Chondrocyte (in vitro differentiated cells): ENCODE measurements around the gene ARHGAP29. TPM values are rescaled to one million over a fixed set of nuclear protein-coding genes. Genes with fewer than 3 reads are reported as not detected.

Source experiments
- DNase-seq: peaks from one replicate; pipeline ENCODE4 v3.0.0; 2021; ENCODE audit warnings: mixed read lengths, low spot score
- H3K27ac Mint-ChIP-seq: one replicate; pipeline ENCODE4 v1.8.0; 2021; ENCODE audit warnings: mild to moderate bottlenecking, moderate library complexity, mixed read lengths; ENCODE audit not compliant: unreplicated experiment
- H3K27me3 Mint-ChIP-seq: 2 replicates; pipeline ENCODE4 v1.8.0; 2021; ENCODE audit warnings: low read depth, mixed read lengths
- H3K36me3 Mint-ChIP-seq: 2 replicates; pipeline ENCODE4 v1.8.0; 2021; ENCODE audit warnings: low read depth, mixed read lengths
- H3K4me1 Mint-ChIP-seq: 2 replicates; pipeline ENCODE4 v1.8.0; 2021; ENCODE audit warnings: low read depth, mild to moderate bottlenecking, mixed read lengths
- H3K4me3 Mint-ChIP-seq: one replicate; pipeline ENCODE4 v1.8.0; 2021; ENCODE audit warnings: mild to moderate bottlenecking, moderate library complexity, mixed read lengths; ENCODE audit not compliant: unreplicated experiment
- H3K9me3 Mint-ChIP-seq: 2 replicates; pipeline ENCODE4 v1.8.0; 2021; ENCODE audit warnings: low read depth, mixed read lengths
- total RNA-seq: library from RNA; stranded (reverse); gene quantifications from 3 replicates; pipeline ENCODE4 v1.2.1, GENCODE V29; 2021
- TF ChIP-seq, protein P1 (sequence below): fragments of 200-600 bp; sonication (generic); IDR thresholded peaks from 2 replicates; pipeline ENCODE4 v1.5.0; 2021; ENCODE audit warnings: antibody characterized with exemption, mild to moderate bottlenecking, moderate library complexity

The ARHGAP29 gene
- total RNA-seq, 1 donor from 2014 or later: 44.7 TPM

GRCh38 chr1:94209425-94209824 lies 28.0 kb downstream of the ARHGAP29 start:
- no peak overlapping the region for H3K4me3 Mint-ChIP-seq

GRCh38 chr1:94207695-94208094 lies 29.7 kb downstream of the ARHGAP29 start:
- TF ChIP-seq, protein P1, sequence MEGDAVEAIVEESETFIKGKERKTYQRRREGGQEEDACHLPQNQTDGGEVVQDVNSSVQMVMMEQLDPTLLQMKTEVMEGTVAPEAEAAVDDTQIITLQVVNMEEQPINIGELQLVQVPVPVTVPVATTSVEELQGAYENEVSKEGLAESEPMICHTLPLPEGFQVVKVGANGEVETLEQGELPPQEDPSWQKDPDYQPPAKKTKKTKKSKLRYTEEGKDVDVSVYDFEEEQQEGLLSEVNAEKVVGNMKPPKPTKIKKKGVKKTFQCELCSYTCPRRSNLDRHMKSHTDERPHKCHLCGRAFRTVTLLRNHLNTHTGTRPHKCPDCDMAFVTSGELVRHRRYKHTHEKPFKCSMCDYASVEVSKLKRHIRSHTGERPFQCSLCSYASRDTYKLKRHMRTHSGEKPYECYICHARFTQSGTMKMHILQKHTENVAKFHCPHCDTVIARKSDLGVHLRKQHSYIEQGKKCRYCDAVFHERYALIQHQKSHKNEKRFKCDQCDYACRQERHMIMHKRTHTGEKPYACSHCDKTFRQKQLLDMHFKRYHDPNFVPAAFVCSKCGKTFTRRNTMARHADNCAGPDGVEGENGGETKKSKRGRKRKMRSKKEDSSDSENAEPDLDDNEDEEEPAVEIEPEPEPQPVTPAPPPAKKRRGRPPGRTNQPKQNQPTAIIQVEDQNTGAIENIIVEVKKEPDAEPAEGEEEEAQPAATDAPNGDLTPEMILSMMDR: no peak
- no peak for DNase-seq

More at GRCh38 chr1:94209425-94209824, 28.0 kb downstream of the ARHGAP29 start:
- TF ChIP-seq, protein P1: no peak
- Mint-ChIP-seq H3K4me1 (peaks cover 15% of the 10 kb centered on the region), H3K9me3 (peaks cover 4% of the 10 kb centered on the region), H3K27ac (no peak overlapping the region), H3K27me3 (no peaks in the 10 kb centered on the region), H3K36me3 (peaks cover 18% of the 10 kb centered on the region)
- DNase-seq: no peak

GRCh38 chr1:94205639-94206038 lies 31.7 kb downstream of the ARHGAP29 start:
- no peak for DNase-seq
- H3K27ac Mint-ChIP-seq: peak overlapping the region; percentile 45
- H3K27me3 Mint-ChIP-seq: no peaks in the 10 kb centered on the region
- peaks cover 15% of the 10 kb centered on the region for H3K4me1 Mint-ChIP-seq
- TF ChIP-seq, protein P1: no peak
- peaks cover 4% of the 10 kb centered on the region for H3K9me3 Mint-ChIP-seq
- peaks cover 31% of the 10 kb centered on the region for H3K36me3 Mint-ChIP-seq
- H3K4me3 Mint-ChIP-seq: no peak overlapping the region

More at GRCh38 chr1:94207695-94208094, 29.7 kb downstream of the ARHGAP29 start:
- Mint-ChIP-seq H3K27me3 (no peaks in the 10 kb centered on the region), H3K9me3 (peaks cover 4% of the 10 kb centered on the region), H3K36me3 (peaks cover 20% of the 10 kb centered on the region), H3K4me1 (peaks cover 15% of the 10 kb centered on the region), H3K4me3 (no peak overlapping the region), H3K27ac (no peak overlapping the region)

- H3K9me3 Mint-ChIP-seq: no peaks in the 10 kb centered on the region
- no peak overlapping the region for H3K27ac Mint-ChIP-seq
- no peak overlapping the region for H3K4me3 Mint-ChIP-seq
- peaks cover 33% of the 10 kb centered on the region for H3K36me3 Mint-ChIP-seq
- no peaks in the 10 kb centered on the region for H3K27me3 Mint-ChIP-seq
- no peak for DNase-seq
- peaks cover 13% of the 10 kb centered on the region for H3K4me1 Mint-ChIP-seq
- TF ChIP-seq, protein P1: no peak
Measured at GRCh38 chr1:94202241-94202640, 35.1 kb downstream of the ARHGAP29 start.

DNA sequence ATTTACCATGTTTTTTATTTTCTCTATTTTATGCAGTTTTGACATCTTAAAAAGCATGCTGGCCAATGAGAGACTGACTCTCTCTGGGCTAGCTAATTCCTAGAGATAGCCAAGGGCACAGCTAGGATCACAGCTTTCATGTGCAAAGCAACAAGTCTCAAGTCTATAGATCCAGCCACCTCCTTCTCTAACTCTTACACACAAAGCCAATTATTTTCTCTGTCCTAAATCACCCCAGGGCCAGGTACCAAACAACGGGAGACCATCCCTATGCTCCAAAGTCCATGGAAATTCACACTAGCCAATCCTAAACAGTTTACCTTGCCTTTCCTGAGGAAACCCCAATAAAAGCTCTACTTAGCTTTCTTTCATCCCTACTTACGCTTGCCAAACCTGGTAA lies 38.0 kb downstream of the ARHGAP29 start:
- H3K9me3 Mint-ChIP-seq: no peaks in the 10 kb centered on the region
- peaks cover 31% of the 10 kb centered on the region for H3K36me3 Mint-ChIP-seq
- peaks cover 16% of the 10 kb centered on the region for H3K4me1 Mint-ChIP-seq
- H3K27ac Mint-ChIP-seq: no peak overlapping the region
- H3K27me3 Mint-ChIP-seq: no peaks in the 10 kb centered on the region
- H3K4me3 Mint-ChIP-seq: no peak overlapping the region
- DNase-seq: no peak
- TF ChIP-seq, protein P1: no peak
